HG02981 (cell line): ENCODE measurements around the gene NUDCD3.

ENCODE experiments used
- ATAC-seq: cut with Tn5 transposase; IDR thresholded peaks from one replicate; pipeline ENCODE4 v1.9.1; 2021; ENCODE audit warnings: mild to moderate bottlenecking, moderate library complexity; ENCODE audit not compliant: unreplicated experiment

The NUDCD3 gene

DNA sequence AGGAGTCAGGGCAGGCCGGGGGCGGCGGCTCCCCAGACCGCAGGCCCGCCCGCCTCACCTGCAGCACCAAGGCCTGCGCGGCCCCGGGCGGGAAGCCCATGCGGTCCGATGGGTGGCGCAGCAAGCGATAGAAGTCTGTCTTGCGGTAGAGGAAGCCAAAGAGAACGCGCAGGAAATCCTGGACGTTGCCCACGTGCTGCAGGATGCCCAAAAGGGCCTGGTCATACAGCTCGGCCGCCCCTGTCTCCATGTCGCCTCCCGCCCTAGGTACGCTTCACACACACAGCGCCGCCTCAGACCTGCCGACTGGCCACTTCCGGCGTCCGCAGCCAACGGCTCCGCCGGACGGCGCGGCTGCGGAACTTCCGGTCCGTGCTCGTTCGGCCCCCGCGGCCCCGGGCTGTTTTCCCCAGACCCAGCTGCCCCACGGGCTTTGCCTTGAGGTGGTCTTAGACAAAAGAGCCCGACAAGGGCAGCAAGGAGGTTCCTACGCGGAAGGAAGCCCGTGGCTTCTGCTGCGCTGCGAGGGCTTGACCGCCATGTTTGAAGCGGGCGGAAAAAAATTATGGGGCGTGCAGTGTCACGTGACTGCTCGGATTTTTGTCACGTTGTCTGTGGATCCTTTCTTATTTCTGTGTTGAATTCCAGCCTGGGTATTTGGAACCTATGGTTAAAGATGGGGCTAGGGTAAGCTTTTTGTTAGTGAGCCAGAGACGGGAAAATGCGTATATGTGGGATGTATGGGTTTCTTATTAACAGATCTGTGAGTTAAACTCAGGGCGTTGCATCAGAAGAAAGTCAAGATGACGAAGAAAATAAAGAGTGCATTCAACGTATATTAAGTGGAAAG is at the start of gene NUDCD3:
NUDCD3 (minus strand) TSS at position 308 of the 850 bp plus-strand sequence; CDS start at position 250, 58 bp downstream.
- peak; percentile 91 for ATAC-seq

DNA sequence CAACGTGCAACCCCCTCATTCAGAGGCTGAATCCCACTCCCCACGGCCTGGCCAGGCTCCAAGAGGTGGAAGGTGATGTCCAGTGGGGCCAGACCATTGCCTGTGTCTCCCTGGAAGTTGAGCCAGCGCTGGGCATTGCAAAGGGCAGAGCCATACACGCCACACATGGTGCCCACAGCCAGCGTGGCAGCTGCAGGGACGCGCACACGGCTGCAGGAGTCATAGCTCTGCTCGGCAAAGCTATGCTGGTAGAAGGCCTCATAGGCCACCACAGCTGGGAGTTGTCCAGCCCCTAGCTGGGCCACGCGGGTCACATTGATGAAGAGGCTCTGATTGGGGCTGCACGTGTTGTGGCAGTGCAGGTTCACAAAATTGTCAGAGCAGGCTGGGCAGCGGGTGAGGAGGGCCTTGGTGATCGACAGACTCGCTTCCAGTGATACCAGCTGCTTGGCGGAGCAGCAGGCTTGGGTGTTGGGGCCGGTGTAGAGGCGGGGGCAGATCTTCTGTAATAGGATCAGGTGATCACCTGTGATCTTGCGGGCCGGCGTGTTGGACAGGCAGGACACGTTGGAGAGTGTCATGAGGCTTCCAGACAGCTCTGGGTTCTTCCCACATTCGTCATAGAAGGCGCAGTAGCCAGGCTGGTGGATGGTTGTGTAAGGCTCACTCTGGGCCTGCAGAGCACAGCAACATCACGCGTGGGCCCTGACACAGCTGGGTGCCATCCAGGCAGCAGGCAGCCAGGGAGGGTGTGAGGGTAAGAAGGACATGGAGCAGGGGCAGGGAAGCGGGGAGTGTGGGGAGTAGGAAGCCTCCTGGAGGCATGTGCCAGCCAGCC is 49.4 kb upstream of the NUDCD3 start:
- ATAC-seq: no peak

DNA sequence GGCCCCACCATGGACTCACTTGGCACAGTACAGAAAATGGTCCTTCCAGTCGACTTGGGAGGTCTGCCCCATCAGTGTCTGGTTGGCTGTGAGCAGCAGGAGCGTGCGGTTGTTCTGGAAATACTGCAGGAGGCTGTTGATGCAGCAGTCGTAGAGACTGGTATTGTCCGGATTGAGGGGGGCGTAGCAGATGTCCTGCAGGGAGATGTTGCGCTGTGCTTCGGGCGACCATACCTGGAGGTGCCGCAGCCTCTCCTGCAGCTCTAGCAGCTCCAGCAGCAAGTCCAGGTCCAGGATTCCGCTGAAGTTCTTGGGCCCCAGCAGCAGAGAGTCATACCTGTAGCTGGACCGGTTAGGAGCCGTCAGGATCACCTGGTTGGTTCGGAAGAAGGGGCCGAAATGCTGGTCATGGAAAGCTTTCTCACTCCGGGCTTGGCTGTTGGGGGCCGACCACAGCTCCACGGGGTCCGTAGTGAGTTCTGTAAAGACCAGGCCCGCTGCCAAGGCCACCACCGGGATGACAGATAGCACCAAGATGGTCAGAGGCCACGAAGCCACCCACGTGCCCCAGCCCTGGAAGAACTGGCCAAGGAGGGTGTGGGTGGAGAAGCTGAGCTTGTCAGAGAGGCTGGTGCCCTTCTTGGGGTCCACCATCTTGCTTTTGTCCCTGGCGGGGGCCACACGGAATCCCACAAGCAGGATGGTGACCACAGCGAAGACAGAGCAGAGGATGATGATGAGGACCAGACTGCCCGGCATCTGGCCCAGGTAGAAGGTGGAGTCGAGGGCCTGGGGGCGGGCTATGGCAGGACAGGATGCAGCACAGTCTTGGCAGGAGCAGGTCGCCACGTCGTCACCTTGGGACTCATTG is 48.6 kb upstream of the NUDCD3 start:
- no peak for ATAC-seq

DNA sequence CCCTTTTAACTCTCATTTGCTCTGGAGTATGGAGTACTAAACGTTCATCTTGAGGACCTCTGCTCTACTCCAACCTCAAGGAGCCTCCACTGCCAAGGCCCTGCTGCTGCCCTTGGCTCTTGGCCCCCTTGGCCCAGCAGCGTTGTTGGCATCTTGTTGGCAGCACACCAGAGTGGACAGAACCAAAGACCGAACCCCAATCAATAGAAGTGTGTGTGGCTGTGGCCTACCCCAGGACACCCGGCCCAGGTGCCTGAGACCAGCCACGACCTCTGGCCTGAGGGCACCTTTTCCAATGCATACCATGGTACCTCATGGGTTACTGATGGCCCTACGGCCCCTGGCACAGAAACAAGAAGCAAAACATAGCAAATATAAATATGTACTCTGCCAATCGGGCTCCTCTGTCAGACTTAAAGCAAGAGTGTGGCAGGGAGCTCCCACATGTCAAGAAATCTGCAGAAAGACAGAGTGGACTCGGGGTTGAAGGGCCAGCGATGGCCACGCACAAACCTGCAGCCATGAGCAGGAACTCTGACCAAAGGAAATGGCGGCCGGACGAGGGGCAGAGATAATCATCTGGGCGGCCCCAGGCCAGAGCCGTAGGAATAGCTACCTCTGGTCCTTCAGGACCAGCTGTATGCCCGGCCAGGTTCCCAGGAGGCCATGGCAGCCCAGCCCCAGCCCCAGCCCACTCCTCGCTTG is 47.8 kb upstream of the NUDCD3 start:
- no peak for ATAC-seq

DNA sequence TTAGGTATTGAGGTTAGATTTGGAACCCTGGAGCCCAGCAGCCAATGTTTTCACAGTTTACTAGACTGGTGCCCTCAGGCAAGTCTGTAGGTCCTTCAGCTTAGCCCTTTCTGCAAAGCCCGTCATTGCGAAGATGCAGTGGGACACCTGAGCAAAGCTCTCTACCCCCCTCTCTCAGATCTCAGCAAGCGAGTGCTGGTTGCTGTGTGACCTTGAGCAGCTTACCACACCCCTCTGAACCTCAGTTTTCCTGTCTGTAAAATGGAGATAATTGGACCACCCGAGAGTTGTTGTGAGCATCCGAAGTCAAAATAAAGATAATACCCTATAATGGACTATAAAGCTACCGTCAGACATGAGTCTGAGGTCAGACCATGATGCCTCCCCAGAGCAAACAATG is 47.0 kb upstream of the NUDCD3 start:
- ATAC-seq: no peak

DNA sequence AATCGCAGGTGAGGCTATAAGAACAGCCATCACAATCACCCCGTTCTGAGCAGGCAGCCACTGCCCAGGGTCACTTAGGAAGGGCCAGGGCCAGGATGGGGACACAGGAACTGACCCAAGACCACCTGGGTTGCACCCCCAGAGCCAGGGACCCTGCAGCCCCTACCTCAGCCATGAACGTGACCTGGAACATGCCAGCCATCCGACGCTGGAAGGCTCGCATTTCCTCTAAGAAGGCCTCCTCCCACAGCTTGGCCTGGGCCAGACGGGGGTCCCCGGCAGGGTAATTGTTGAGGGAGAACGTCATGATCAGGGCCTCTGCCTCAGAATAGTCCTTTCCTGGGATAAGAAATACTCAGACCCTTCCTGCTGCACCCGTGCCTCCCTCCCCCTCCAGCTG is 45.6 kb upstream of the NUDCD3 start:
- ATAC-seq: no peak

DNA sequence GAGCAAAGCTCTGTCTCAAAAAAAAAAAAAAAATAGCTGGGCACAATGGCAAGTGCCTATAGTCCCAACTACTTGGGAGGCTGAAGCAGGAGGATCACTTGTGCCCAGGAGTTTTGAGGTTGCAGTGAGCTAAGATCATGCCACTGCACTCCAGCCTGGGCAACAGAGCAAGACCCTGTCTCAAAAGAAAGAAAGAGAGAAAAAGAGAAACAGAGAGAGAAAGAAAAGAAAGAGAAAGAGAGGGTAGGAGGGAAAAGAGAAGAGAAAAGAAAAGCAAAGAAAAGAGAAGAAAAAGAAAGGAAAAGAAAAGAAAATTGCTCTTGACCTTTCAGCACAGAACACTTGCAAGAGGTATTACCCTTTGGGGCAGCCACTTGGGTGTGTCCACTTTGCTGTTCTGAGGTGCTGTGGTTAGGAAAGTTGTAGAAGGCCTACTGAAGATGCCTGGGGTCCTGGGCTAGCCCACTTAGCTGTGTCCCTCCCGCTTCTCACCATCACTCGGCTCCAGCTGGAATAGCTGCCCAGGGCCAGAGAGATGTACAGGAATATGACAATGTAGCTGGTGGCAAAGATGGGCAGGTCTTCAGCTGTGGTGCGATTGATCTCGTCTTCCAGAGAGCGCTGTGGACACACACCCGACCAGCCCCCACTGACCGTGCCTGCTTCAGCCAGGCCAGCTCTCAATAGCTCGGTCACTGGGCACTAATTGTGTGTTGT is 45.0 kb upstream of the NUDCD3 start:
- ATAC-seq: no peak

DNA sequence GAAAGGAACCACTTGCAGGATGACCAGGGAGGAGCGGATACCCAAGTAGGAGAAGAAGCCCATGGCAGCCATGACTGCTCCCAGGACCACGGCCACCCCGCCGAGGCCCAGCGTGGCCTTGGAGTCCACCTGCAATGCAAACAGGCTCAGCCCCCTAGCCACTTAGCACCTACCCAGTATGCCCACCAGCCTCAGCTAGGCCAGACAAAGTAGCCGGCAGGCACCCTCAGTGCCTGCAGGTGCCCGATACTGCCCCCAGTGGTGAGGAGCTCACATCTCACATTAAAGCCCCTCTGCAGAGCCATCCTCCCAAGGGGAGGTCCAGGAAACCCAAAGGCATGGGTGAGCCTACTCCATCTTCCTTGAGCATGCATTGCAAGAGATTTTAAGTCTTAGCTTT is 44.0 kb upstream of the NUDCD3 start:
- ATAC-seq: peak; percentile 56

DNA sequence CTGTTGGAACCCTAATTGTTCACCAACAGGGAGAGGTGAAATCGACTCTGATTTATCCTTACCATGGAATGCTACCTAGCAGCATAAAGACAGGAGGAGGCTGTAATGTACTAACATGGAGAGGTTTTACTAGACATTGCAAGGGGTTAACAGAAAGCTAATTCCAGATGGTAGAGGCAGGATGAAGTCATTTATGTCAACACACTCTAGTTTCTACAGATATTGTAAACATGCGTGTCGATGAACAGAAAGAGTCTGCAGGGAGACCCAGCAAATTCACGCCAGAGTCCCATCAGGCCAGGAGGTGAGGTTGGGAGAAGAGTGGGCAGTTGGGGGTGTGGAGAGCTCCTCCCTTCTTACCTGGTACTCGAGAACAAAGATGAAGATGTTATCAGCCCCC is 43.6 kb upstream of the NUDCD3 start:
- no peak for ATAC-seq

DNA sequence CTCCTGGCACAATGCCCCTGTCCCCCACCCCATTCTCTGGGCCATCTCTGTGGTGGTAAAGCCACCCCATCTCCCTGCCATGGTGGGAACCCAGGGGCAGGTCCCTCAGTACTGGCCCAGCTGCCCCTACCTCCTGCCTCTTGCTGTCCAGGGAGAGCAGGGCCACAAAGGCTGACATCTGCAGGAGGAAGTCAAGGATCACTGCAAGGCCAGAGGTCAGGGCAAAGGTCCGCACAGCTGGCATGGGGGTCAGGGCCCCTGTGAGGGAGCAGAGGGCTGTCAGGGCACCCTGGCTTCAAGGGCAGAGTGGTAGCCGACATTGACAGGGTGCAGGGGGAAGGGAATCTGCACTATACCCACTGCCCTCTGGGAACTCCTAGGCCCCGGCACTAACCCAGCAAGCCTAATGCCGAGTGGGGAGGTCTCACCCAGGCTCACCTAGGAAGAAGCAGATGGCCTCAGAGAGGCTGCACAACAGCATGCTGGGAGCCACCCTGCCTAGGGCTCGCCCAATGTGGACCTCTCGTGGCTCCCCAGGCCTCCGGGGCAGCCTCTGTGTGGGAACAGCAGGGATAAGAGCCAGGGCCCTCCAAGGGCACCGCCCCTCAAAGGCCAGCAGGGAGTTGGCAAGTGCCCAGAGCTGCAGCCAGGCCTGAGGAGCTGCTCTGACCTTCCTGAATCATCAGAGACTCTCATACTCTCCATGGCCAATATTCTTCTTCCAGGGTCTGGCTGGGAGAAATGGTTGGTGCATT is 43.0 kb upstream of the NUDCD3 start:
- no peak for ATAC-seq

DNA sequence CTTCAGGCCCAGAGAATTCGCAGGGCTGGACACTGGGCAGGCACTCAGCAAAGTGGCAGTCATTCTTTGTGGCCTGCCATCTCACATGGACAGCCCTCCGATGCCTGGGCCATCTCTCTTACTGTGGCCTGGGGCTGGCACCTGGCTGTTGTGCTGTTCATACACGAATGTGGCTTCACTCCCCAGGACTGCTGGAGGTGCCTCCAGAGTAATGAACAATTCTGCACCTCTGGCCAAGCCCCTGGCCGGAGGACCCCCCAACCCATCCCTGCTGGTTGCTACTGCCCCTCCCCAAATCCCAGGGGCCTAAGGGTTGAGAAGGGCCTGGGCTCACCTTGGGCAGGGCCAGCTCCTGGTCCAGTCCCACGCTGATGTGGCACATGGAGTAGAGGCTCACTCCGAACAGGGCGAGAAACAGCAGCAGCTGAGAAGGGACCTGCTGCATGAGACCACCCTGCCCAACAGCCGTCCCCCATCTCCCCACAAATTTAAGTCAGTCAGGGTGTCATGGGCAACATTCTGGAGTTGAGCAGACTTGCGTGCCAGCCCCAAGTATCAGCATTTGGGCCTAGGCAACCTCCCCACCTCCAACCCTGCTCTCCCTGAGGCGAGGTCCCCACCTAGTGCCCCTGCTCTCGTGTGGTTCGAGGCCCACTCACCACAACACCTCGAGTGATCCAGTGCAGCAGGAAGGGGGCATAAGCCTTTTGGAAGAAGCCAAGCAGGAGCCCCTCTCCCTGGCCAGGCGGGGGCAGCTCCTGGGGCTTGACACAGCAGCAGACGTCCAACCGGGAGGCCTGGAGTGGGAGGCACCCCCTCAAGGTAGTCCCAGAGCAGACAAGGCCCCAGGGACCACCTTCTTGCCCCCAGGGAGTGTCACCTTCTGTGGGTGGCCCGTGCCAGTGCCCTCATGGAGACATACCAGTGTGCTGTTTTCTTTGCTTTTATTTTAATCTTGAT is 41.2 kb upstream of the NUDCD3 start:
- ATAC-seq: no peak

DNA sequence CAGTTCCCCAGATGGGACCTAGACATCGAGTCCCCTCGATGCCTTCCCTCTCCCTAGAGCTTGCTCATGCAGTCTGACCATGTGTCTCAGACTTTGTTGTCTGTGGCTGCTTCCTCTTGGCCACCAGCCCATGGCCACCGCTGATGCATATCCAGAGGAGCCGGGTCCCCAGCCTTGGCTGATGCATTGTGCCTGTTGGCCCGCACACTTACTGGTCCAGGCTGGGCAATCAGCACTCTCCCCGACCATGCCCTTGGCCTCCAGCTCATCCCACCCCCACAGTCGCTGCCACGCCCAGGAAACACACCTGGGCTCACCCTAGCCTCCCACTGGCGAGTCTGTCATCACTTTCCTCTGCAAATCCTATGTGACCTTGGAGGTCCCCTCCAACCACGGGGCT is 40.5 kb upstream of the NUDCD3 start:
- ATAC-seq: no peak

DNA sequence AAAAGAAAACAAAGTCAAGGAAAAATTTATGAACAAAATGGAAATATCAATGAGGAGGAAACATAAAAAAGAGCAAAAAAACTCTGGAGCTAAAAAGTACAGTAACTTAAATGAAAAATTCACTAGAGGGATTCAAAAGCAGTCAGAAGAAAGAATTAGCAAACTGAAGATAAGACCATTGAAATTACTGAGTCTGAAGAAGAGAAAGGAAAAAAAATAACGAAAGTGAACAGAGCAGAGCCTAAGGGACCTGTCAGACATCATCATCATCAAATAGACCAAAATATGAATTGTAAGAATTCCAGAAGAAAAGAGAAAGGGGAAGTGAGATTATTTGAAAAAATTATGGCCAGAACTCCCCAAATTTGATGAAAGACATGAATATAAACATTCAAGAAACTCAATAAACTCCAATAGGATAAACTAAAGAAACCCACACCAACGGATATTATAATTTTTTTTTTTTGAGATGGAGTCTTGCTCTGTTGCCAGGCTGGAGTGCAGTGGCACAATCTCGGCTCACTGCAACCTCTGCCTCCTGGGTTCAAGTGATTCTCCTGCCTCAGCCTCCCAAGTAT is 34.4 kb upstream of the NUDCD3 start:
- ATAC-seq: no peak

DNA sequence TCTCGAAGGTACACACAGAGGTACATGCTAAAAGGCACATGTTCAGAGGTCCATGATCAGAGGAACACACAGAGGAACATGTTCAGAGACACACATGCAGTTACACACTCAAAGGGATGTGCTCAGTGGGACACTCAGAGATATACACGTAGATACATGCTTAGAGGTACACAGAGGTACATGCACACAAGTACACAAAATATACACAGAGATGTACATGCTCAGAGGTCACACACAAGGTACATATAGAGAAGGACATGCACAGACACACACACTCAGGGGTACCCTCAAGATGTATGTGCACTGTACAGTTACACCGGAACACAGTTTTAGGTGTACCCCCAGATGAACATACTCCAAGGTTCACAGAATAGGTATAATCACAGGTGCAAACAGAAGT is 31.9 kb upstream of the NUDCD3 start:
- ATAC-seq: no peak

DNA sequence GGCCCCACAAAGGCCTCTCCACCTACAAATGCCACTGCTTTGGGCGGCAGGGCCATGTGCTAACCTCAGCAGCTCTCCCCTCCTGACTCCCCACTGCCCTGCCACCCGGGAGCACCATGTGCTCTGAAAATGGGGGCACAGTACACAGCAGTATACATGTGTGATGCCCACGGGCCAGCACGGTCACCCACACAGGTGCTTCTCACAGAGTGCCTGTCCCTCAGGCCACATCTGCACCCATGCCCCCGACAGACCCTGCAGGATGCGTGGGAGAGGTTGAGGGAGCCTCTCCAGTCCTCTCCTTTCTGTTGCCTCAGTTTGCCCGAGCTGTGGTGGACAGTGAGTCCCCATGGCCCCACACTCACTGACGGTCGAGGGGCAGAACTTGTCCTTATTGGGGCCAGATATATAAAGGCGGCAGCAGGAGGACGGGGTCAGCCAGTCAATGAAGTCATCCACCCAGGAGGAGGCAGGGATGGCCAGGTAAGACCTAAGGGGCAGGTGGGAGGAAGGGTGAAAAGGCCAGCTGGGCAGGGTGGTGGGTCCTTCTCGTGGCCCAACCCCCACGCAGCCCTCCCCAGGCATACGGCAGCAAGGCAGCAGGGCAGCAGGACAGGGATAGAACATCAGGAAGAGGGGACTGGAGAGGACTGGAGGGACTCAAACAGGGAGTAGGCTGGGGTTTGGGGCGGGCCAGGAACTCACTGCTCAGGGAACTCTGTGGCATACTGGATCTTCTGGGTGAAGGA is 31.1 kb upstream of the NUDCD3 start:
- ATAC-seq: no peak

DNA sequence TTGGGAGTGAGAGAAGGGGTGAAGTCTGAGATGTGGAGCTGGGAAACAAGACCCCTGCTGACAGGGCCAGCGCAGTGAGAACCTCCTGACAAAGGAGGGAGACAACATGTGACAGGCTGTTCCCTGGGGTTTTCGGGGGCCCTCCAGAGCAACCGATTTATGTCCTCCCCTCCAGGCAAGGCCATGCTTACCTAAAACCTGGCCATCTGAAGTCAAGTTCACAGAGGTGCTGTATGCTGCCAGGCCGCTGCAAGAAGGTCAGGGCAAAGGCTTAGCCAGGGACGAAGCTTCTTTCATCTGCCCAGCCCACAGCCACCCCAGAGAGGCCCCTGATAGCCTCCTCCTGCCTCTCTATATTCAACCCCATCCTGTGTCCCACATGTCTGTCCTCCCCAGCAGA is 30.1 kb upstream of the NUDCD3 start:
- no peak for ATAC-seq

DNA sequence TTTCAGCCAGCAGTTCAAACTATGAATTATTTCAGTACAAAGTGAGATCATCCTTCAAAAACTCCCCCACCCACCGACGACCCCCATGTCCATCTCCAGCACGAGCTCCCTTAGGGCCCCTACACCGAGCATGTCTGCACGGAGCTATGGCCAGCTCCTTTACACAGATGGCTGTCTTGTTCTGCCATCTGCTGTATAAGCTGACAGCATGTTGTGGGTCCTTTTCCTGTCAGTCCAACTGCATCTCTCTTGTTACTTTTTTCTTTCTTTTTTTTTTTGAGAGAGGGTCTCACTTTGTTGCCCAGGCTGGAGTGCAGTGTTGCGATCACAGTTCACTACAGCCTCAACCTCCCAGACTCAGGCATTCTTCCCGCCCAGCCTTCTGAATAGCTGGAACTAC is 29.1 kb upstream of the NUDCD3 start:
- ATAC-seq: no peak
